HPDE6-E6E7 (cell line): ENCODE results near the gene TAAR9.
A peak's percentile ranks its signal among the peaks of the same experiment; 100 is the strongest.

Source experiments
- DNase-seq: peaks from one replicate; pipeline ENCODE4 v3.0.0; 2011; ENCODE audit warnings: missing footprints; ENCODE audit errors: extremely low spot score

TAAR9 gene, protein sequence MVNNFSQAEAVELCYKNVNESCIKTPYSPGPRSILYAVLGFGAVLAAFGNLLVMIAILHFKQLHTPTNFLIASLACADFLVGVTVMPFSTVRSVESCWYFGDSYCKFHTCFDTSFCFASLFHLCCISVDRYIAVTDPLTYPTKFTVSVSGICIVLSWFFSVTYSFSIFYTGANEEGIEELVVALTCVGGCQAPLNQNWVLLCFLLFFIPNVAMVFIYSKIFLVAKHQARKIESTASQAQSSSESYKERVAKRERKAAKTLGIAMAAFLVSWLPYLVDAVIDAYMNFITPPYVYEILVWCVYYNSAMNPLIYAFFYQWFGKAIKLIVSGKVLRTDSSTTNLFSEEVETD

DNA sequence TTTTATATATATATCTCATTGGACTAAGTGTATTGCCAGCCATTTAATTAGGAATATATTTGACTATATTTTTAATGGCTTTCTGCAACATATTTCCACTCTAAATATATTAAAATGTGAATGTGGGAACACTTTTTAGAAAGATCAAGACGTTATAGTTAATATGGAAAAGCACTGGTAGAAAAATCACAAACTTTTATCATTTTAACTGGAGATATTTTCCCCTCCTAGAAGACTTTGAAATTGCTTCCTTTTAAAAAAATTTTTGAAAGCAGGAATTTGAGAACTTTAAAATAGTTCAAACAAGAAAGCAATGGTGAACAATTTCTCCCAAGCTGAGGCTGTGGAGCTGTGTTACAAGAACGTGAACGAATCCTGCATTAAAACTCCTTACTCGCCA is at the start of gene TAAR9:
TAAR9 (plus strand) TSS at position 301 of the 400 bp plus-strand sequence; CDS start at position 314, 13 bp downstream.
- DNase-seq, result no peak

DNA sequence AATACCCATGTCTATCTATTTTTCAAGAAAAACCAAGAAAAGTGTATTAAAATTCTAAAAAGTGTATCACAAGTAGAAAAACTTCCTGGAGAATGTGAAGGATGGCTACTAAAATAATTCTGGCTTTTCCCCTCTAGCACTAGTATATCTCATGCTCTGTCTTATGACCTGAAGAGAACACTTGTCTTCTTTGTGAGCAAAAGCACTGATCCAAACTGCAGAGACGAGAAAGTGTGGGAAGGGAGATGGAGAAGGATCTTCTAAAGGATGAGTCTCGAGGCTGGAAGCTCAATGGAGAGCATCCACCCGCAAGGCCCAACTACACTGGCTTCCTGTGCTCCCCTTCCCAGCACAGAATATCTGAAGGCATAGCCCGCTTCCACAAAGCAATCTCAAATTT is 48.7 kb upstream of the TAAR9 start:
- DNase-seq, result no peak

DNA sequence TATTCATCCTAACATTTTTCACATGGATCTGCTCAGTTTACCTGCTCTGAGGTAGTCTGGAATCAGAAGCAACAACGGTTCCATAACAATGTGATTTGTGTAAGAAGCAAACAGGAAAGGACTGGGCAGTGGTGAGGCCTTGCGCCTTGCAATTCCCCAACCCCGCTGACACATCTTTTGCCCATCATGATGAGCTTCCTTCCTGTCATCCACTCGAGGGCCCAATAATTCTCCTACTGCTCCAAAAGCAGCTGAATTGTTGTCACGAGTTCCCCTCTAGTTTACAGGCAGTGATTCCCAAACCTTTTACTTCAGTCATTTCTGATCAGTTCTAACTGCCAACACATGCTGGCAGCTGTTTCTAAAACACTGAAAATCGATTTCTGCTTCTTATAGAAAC is 48.1 kb upstream of the TAAR9 start:
- no peak for DNase-seq

DNA sequence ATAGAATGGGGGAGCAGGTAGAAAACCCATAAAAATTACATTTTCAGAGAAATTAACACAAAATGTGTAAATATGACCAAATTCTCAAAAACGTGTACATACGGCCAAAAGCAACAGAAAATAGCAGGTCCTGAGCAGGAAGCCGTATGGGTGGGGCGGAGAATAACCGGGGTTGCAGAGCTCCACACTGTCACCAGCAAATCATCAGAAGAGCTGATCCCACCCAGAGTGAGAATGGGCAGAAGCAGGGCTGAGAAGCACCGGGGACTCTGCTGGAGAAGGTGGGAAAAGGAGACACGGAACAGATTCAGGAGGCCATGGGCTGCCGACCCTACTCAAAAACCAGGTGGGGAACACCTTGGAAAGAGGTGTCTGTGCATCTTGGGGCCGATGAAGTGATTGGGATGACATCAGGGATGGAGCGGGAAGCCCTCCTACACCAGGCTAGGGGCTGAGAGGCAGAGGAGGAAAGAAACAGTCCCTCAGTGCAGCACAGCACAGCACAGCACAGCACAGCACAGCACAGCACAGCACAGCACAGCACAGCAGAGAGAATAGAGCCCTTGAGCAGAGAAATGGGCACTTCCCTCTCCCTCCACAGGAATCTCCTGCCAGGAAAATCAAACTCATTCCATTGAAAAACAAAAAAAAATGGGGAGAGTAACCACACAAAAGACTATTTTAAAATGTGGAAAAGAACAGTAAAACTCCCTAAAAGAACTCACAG is 47.4 kb upstream of the TAAR9 start:
- no peak for DNase-seq

DNA sequence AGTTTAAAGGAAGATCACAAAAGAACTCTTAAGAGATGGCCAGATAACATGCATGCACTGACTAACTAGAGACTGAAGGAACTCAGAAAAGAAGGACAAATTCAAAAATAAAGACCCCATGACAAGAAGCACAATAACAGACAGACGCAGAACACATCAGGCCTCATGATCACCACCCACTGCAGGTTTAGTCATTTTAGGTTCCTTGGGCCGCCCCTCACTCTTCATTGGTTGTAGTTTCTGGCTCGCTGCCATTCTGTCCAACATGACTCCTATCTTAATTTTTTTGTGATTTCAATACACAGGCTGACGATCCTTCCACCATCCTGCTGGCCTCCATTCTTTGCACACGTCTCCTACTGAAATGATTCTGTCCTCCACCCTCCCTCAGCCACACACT is 46.8 kb upstream of the TAAR9 start:
- no peak for DNase-seq

DNA sequence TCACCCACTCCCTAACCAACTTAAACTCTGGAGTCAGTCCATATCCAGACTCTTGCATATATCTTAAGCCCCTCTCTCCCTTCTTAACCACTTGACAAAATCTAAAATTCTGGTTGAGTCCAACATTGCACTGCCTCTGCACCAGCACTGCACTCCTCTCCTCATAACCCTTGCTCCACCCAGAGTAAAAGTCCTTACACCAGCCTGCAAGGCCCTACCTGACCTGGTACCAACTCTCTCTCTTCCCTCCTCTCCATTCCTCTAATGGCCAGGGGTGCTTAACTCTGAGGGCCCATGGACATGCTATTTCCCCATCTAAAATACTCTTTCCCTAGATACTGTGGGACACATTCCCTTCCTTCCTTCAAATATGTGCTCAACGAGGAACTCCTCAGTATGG is 46.2 kb upstream of the TAAR9 start:
- no peak for DNase-seq

DNA sequence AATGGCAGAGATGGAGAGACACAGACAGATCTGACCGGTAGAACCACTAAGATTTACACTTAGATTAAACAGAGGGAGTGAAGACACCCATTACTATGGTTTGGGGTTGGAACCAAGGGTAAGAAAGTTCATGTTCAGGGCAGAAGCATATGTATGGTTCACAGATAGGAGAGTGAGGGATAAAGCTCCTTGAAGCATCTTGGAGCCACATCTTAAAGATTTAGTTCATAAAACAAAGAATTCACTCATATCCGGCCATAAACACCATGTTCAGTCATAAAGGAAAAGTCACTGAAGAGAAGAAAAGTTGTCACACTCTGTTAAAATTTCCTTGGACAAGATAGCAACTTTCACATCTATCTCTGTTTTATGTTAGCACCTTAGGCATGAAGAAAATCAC is 43.1 kb upstream of the TAAR9 start:
- DNase-seq, result no peak

DNA sequence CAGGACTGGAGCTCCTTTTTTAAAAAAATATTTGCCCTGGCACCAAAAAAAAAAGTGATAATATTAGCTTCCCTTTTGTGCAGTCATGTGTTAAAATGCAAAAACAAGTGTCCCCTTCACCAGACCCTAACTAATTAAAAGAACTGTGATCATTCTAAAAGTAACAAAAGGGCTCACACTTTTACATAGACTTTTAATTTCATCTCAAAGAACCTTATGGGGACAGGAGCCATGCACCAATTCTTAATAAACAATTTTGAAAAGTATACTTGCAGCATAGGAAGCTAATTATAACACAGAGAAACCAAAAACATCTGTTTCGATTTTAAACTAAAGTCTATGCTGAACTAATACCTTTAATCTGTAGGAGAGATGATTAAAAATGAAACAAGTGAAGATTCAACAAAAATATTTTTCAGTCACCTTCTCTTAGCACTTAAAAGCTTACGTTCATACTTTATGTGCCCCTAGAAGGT is 42.4 kb upstream of the TAAR9 start:
- no peak for DNase-seq

DNA sequence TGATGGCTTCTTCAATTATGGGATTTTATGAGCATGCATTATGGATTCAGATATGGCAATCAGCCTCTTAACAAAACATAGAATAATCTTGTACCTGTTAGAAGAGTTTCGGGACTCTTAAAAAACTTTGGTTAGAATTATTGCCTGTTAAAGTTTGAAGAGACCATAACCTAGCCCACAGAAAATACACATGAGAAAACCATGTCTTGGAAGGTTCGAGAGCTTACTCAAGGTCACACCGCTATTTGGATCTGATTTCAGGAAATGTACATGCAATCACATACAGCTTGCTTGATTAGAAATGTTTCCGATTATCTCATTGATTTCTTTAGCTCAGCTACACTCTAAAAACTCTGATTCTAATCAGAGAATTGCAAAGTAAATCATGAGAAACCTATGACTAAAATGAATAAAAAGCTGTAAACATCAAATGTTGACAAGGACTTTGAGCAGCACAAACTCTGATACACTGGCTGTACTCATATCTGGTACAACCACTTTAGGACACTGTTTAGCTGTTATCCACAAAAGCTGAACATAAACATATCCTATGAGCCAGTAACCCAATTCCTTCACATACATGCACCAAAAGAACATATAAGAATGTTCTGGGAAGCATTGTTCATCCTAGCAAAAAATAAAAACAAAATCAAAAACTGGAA is 41.4 kb upstream of the TAAR9 start:
- DNase-seq, result no peak

DNA sequence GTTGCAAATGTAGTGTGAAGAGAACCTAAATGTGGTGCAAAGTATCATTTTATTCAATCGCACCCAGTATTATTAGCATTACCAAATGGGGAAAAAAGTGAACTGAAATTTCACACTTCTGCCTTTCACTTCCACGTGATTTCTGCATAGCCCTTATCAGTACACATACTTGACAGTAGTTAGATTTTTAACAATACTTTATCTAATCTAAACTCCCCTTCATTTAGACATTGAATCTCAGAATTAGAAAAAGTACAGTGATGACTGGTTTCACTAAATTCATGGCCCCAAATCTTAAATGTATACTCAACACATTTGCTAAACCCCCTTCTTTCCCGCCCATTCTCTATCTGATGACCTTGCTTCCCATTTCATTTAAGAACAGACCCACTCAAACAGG is 39.4 kb upstream of the TAAR9 start:
- DNase-seq, result no peak

DNA sequence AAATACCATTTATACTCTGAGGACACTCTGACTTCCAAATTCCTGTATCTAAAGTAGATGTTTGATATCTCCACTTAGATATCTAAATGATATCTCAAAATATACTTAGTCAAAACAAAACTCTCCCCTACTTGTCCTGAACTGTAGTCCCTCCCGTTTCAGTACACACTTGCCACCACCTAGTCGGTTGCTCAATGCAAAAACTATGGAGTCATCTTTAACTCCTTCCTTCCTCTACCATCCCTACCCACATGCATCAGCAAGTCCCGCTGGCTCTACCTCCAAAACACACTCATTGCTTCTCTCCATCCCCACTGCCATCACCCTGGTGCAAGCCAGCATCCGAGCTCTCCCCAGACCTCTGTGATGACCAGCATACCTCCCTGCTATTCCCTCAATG is 38.3 kb upstream of the TAAR9 start:
- no peak for DNase-seq

DNA sequence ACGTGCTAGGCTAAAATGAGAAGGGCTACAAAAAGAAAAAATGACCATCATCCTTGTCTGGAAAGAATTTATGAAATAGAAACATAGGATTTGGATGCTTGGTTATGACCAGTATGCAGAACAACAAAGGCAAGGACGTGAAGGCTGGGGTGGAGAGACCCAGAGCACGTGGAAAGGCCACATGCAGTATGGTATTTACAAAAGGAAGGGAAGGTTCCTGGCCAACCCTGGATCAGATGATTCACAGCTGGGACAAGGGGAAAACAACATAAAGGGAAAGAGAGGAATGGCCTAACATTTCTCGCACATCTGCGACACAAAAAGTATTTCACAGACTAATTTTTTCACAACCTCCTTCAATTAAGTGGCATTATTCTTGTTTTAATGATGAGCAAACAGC is 33.3 kb upstream of the TAAR9 start:
- DNase-seq, result no peak

DNA sequence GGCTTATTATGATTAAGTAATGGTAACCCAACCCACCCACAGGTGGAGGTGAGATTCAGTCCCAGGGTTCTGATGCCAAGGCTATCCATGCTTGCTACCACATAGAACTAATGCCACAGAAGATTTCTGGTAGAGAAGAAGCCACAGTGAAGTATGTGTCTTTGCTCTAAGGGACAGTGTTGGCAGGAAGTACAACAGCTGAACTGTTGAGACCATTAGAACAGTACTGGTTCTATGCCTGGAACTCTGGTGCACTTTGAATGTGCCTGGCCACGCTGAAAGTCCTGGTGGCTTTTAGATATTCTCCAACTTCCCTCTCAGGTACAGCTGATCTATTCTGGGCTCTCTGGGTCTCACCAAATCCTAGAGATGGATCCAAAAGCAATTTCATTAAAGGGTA is 32.9 kb upstream of the TAAR9 start:
- DNase-seq, result no peak

DNA sequence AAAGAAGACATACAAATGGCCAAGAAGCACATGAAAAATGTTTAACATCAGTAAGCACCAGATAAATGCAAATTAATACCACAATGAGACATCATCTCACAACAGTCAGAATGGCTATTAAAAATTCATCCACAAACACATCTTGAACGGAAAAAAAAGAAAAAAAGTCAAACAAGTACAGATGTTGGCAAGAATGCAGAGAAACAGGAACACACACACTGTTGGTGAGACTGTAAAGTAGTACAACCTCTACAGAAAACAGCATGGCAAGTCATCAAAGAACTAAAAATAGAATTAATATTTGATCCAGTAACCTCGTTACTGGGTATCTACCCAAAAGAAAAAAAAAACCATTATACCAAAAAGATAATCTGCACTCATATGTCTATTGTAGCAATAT is 31.6 kb upstream of the TAAR9 start:
- no peak for DNase-seq

DNA sequence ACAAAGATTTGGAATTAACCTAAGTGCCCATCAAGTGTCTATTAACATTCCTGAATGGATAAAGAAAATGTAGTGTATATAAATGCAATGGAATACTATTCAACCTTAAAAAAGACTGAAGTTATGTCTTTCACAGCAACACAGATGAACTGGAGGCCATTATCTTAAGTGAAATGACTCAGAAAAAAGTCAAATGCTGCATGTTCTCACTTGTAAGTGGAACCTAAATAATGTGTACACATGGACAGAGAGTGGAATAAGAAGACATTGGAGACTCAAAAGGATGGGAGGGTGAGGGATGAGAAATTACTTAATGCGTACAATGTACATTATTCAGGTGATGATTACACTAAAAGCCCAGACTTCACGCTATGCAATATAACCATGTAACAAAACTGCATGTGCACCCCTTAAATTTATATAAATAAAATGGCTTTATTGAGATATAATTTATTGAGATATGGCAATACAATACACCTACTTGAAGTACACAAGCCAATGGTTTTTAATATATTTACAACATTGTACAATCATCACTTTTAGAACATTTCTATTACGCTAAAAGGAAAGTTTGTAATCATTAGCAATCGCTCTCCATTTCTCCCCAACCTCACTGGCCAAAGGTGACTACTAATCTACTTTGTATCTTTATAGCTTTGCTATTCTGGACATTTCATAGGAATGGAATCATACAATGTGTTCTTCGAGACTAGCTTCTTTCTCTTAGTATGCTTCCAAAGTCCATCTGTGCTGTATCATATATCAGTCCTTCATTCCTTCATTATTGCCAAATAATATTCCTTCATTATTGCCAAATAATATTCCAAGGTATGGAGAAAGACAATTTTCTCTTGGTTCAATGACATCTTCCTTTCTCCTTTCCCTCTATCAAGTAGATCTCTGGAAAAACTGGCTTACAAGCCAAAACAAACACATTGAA is 30.9 kb upstream of the TAAR9 start:
- no peak for DNase-seq

DNA sequence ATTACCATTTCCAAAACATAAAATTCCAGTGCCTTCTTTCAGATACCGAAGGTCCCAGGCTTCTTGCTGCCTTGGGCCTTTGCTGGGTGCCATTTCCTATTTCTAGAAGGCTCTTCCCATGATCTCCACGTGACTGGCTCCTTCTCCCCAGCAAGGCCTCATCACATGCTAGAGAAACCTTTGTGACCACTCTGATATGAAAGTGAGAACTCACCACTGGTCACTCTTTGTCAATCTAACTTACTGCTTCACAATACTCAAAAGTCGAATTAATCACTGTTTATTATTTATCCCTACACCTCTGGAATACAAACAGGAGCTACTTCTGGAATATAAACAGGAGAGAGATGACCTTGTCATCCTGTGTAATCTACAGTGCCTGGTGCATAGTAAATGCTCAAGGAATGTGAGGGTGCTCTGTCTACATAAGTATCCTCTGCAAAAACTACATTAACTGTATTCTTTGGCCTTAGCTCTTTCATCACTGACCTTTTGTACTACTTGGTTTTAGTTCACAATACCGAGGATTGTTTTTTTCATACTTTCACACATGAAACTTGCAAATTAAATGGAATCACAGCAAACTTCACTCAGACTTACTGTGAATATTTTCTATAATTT is 26.8 kb upstream of the TAAR9 start:
- DNase-seq, result no peak

DNA sequence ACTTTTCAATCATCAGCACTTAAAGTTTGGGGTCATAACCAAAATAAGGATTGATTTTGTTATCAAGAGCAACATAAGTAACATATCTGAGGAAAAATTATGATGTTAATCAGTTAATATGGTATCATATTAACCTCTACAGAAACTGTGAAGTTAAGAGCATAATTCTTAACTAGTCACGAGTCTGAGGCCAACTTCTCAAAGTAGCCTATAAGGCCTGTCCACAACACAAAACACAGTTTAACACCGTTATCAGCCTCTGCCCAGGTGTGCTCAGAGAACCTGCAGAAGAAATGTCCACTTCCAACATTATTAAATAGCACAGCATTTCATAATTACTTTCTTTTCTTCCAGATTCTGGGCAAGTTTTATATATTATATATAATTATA is 26.3 kb upstream of the TAAR9 start:
- DNase-seq, result no peak

DNA sequence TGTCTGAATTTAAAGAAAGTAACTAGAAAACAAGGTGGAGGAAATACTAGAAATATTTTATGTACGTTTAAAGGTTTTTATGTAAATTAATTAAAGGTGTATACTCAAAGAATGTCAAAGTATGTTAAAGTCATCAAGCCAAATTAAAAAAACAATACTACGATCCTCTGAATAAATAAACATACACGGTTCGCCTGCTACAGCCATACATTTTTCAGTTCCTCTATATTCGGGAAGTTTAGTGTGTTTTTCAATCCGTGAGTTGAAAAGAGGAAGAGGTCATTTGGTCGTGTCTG is 25.8 kb upstream of the TAAR9 start:
- no peak for DNase-seq

DNA sequence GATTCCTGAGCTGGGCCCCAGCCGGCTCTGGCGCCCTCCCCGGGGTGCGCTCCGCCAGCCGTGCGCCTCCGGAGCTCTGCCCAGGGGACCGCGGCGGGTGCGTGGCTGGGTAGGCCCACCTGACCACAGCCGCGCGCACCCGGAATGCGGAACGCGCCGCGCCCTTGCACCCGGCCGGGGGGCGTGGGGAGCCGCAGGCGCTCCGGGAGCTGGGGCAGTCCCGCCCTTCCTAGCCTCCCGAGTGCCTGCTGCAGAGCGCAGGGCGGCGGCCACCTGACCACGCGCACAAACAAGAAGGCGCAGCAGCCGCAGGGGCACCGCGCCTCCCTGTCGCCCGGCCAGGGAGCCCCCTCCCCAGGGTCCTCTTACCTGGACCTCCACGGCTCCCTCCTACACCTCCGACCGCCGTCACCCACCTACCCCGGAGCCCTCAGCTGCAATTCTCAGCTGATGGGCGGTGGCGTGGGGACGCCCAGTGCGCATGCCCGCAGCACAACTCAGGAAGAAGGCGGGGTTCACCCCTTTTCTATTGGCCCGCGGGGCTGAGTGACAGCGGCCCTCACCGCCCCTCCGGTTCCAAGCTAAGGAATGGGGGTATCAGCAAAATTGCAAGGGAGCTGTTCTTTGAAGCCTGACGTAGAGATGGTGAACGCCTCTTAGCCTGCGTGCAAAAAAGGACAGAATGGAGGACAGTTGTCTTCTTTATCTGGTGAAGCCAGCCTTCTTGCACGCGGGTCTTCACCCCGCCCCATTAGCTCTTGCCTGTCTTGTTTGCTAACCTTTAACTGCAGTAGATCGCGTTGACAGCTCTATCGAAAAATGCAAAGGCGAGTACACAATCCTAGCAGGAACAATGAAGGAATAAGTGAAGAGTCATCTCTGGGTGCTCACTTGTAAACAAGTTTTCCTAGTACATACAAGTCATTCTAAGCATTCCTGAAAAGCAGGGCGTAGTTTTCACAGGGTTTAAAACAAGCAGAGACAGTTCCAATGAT is 25.1 kb upstream of the TAAR9 start, which contains the start of gene STX7:
STX7 (minus strand) TSS at position 479 of the 995 bp plus-strand sequence. CDS start 9,586 bp downstream, outside the sequence.
- DNase-seq, result peak; percentile 94
